GM19467 (cell line): ENCODE data around the gene FAM174C.
"Not testable (repeated sequence)": the region's sequence is repeated elsewhere in the genome, so short reads cannot be mapped to it uniquely, and the experiment has no call there.

ENCODE experiments used
- ATAC-seq: cut with Tn5 transposase; IDR thresholded peaks from one replicate; pipeline ENCODE4 v1.9.1; 2021; ENCODE audit warnings: mild to moderate bottlenecking, moderate library complexity; ENCODE audit not compliant: unreplicated experiment

FAM174C gene

DNA sequence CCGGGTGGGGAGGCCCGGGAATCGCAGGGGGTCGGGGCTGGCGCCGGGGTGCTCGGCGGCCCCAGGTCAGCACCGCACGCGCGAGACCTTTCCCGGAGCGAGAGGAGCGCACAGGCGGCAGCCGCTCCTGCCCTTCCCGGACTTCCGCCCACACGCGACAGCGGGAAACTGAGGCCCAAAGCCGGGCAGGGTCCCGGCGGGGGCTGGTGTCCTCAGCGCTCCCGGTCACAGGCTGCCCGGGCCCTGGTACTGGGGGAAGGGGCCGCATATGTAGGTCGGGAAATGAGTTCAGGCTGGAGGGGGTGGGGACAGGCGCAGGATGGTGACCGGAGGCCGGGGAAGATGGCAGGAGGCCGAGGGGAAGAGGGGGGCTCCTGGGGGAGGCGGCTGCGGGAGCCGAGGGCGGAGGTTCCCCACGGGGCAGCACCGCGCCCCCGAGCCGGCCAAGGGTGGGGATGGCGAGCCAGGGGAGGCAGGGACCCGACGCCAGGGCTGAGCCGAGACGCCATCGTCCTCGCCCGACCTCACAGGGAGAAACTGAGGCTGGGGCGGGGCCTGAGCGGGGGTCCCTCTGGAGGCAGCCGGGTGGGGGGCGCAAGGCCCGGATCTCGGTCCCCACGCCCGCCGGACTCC, 38.2 kb upstream of the FAM174C start:
- ATAC-seq: no peak

DNA sequence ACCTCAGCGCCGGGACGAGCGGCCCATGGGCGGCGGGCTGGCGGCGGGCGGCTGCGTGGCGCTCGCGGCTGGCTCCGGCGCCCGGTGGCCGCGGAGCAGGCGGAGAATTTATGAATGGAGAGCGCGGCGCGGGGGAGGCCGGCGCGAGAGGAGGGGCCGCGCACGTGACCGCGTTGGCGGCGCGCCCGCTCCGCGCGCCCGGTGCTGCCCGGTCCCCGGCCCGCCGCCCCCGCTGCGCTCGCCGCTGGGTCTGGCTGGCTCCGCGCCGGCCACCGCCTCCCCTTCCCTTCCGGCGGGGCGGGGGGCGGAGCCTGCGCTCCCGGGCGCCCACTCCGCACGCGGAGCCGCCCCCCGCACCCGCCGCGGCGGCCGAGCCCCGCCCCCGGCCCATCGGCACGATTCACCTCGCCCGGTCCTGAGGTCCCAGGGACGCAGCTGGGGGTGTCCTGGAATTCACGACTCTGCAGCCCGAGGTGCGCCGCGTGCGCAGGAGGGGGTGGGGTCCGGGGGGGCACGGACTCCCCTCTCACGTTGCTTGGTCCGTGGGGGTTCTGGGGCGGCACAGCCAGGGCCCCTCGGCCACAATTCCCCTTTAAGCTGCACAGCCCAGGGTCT, 37.5 kb upstream of the FAM174C start, which contains the start of gene CBARP:
CBARP (minus strand) TSS at position 252 of the 615 bp plus-strand sequence. CDS start 1,905 bp downstream, outside the sequence.
- no peak for ATAC-seq

GRCh38 chr19:1238369-1239303, 36.7 kb upstream of the FAM174C start:
- ATAC-seq: no peak

- ATAC-seq: no peak
Measured at GRCh38 chr19:1239420-1239795, 35.9 kb upstream of the FAM174C start.

- peak; percentile 26 for ATAC-seq
Measured at GRCh38 chr19:1239796-1240737, 35.3 kb upstream of the FAM174C start.

DNA sequence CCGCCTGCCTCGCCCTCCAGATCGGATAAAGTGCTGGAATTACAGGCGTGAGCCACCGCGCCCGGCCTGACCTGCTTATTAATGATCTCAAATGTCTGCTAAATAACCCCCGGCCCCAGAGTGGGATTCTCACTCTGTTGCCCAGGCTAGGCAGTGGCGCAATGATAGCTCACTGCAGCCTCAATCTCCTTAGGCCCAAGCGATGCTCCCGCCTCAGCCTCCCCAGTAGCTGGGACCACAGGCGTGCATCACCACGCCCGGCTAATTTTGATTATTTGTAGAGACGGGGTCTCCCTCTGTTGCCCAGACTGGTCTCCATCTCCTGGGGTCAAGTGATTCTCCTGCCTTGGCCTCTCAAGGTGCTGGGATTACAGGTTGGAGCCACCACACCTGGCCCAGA, 34.4 kb upstream of the FAM174C start:
- no peak for ATAC-seq

- peak; percentile 56 for ATAC-seq
Measured at GRCh38 chr19:1241417-1242095, 33.8 kb upstream of the FAM174C start, which contains the start of gene ATP5F1D. Gene ATP5F1D (plus strand): TSS chr19:1241751. CDS start chr19:1241851, 100 bp downstream.

DNA sequence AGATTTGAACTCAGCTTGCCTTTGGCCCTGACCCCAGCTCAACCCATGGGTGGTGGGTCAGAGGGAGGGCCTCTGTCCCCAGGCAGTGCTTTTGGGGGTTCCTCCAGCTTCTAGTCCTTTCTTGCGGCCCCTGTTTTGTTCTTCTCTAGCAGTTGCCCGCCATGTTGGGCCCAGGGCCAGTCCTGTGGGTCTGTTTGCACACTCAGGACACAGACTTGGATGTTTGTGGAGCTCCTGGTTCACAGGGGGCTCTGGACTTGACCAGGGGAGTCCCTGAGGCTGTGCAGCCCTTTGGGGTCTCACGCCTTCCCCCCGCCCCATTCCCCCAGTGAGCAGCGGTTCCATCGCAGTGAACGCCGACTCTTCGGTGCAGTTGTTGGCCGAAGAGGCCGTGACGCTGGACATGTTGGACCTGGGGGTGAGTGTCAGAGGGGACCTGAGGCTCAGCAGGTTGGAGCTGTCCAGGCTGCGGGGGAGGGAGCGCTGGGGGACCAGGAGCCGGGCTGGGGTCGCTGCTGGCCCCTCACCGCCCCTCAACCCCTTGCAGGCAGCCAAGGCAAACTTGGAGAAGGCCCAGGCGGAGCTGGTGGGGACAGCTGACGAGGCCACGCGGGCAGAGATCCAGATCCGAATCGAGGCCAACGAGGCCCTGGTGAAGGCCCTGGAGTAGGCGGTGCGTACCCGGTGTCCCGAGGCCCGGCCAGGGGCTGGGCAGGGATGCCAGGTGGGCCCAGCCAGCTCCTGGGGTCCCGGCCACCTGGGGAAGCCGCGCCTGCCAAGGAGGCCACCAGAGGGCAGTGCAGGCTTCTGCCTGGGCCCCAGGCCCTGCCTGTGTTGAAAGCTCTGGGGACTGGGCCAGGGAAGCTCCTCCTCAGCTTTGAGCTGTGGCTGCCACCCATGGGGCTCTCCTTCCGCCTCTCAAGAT, 31.3 kb upstream of the FAM174C start:
- ATAC-seq: no peak

GRCh38 chr19:1244693-1245451, 30.5 kb upstream of the FAM174C start:
- no peak for ATAC-seq

DNA sequence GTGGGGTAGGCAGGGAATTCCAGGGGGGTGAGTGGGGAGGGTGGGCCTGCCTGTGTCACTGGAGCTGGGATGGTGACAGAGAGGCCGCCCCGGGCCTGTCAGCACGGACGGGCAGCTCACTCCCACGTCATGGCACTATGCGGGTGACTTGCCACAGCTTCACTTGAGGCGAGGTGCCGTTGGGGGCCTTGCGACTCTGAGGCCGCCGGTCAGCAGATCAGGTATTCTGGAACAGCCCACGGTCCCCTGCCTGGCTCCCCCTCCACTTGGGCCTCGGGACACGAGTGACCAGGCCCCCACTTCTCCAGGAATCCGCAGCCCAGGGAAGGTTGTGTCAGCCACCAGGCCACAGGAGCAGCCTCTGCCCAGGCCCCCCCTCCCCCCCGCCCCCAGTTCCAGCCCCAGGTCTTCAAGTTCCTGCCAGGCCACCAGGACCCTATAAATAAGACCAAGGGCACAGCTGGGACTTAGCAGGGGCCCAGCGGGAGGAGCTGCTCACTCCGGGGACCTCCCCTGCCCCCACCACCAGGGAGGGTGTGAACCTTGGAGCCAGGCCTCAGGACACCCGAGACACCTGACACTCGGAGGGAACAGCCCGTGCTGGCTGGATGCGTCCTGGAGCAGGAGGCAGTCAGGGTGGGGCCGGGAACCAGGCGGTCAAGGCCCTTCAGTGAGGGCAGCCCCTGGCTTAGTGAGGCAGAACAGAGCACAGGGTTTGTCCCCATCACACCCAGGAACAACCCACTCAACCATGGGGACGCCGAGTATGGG, 29.7 kb upstream of the FAM174C start:
- ATAC-seq: no peak

GRCh38 chr19:1246265-1247087, 28.9 kb upstream of the FAM174C start:
- not testable (repeated sequence) for ATAC-seq

- ATAC-seq: no peak
Measured at GRCh38 chr19:1247748-1248138, 27.6 kb upstream of the FAM174C start.

DNA sequence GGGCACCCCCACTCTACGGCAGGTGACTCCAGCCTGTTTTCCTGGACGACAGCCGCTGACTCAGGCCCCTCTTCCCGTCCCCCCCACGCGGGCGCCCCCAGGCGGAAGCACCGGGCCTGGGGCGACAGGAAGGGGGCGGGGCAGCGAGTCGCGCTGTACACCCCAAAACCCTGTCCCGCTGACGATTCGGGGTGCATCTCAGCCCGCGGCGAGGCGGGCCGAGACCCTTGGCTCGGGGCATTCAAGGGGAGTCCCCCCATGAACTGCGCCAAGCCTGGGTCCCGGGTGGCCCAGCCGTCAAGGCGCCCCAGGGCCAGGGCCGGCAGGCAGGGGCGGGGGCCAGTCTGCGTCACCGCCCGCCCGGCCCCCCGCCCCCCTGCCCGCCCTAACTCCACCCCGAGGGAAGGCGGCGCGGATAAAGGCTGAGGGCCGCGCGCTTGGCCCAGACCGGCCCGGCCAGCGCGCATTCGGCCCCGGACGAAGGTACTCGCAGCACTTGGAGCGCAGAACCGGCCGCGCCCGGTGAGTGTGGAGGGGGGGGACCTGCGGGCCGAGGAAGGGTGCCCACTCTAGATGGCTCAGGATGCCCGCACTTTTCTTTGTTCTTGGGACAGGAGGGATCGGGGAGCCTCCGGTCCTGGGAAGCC, 27.1 kb upstream of the FAM174C start, which contains the start of gene MIDN:
MIDN (plus strand) TSS at position 445 of the 647 bp plus-strand sequence. CDS start 1,714 bp downstream, outside the sequence.
- ATAC-seq: peak; percentile 20

GRCh38 chr19:1248786-1249297, 26.5 kb upstream of the FAM174C start:
- ATAC-seq: peak; percentile 23

DNA sequence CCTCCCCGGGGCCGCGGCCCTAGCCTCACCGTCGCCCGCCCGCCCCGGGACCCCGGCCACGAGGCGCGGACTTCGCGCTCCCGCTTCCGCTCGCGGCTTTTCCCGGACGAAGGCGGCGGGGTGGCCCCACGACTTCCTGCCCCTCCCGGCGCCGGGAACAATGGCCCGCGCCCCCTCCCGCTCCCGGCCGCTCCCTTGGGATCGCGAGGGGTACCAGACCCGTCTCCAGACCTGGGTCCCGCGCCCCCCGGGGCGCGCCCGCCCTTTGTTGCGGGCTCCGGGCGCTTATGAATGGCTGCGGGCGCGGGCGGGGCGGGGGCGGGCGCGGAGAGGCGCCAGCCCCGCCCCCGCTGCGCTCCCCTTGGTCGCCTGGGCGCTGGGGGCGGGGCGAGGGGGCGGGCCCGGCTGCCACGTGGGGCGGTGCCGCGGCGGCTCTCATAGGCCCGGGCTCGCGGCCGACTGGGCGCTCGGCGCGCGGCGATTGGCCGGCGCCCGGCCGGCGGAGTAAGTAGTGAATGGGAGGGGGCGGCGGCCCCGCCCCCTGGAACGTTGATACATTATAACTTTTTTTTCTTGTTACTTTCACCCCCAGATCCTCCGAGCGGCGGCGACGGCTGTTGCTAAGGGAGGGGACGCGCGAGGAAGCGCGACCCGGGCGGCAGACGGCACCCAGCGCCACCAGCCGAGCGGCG, 25.9 kb upstream of the FAM174C start:
- peak; percentile 42 for ATAC-seq
